ENCODE results near the gene SSX3. TPM values are rescaled to one million over a fixed set of nuclear protein-coding genes. Genes with fewer than 3 reads are reported as not detected.

Gene SSX3
- not detected in 2 replicates for total RNA-seq

GRCh38 chrX:48356315-48357094 is at the start of gene SSX3:
SSX3 (minus strand) TSS chrX:48356703; CDS start chrX:48355249, 1,454 bp downstream.

GRCh38 chrX:48383239-48383638 is 26.7 kb upstream of the SSX3 start, which contains the start of gene SSX4:
SSX4 (plus strand) TSS chrX:48383539; CDS start chrX:48384054, 515 bp downstream.

Other genes starting within 250 kb of the SSX3 start
- gene SPACA5B, start 226.1 kb downstream of the SSX3 start, total RNA-seq = not detected in 2 replicates
- gene SSX5, start 159.9 kb downstream of the SSX3 start, total RNA-seq = not detected in 2 replicates
- gene SSX1, start 101.3 kb downstream of the SSX3 start, total RNA-seq = not detected in 2 replicates
- not detected in 2 replicates for gene SSX4, start 26.8 kb upstream of the SSX3 start, total RNA-seq
- not detected in 2 replicates for gene SSX4B, start 55.3 kb upstream of the SSX3 start, total RNA-seq
- 42.2 and 78.2 TPM in 2 replicates for gene SLC38A5, start 113.6 kb upstream of the SSX3 start, total RNA-seq
- gene FTSJ1, start 119.5 kb upstream of the SSX3 start, total RNA-seq = 68.1 and 78.2 TPM in 2 replicates
- 20.2 and 32.2 TPM in 2 replicates for gene PORCN, start 152.3 kb upstream of the SSX3 start, total RNA-seq
- gene EBP, start 165.1 kb upstream of the SSX3 start, total RNA-seq = 41.4 and 143 TPM in 2 replicates
- 7.9 and 10.0 TPM in 2 replicates for gene TBC1D25, start 183.0 kb upstream of the SSX3 start, total RNA-seq
- 198 and 260 TPM in 2 replicates for gene RBM3, start 217.8 kb upstream of the SSX3 start, total RNA-seq
- gene WDR13, start 240.8 kb upstream of the SSX3 start, total RNA-seq = 165 and 216 TPM in 2 replicates